Fibroblast of mammary gland (primary cell): ENCODE results near the gene KEAP1.

Source experiments
- DNase-seq: peaks from one replicate; pipeline ENCODE4 v3.0.0-alpha.2; 2010; ENCODE audit warnings: low read depth
- H3K4me3 ChIP-seq: 2 replicates; pipeline ENCODE4 v1.5.1; 2011; ENCODE audit warnings: low read depth, mild to moderate bottlenecking, low read length, moderate library complexity; ENCODE audit not compliant: control insufficient read depth
- CTCF ChIP-seq: conservative IDR thresholded peaks from 2 replicates; pipeline ENCODE4 v1.5.1; 2011; ENCODE audit warnings: low read depth, low read length, inconsistent platforms; ENCODE audit not compliant: control insufficient read depth, insufficient read depth

KEAP1 gene

GRCh38 chr19:10497371-10497770 is 5.8 kb downstream of the KEAP1 start:
- no peak for TF ChIP-seq CTCF
- H3K4me3 ChIP-seq, result no peak overlapping the region
- DNase-seq, result no peak

- no peak for TF ChIP-seq CTCF
- no peak overlapping the region for H3K4me3 ChIP-seq
- DNase-seq, result no peak
Measured at GRCh38 chr19:10491472-10492047, 11.6 kb downstream of the KEAP1 start.

GRCh38 chr19:10486551-10486950 is 16.6 kb downstream of the KEAP1 start:
- DNase-seq, result no peak
- no peak for TF ChIP-seq CTCF
- no peak overlapping the region for H3K4me3 ChIP-seq

- H3K4me3 ChIP-seq, result peak overlapping the region; percentile 30
- DNase-seq, result peak; percentile 89
- TF ChIP-seq CTCF, result peak; percentile 28
Measured at GRCh38 chr19:10478903-10479384, 24.2 kb downstream of the KEAP1 start.

GRCh38 chr19:10478476-10478875 is 24.7 kb downstream of the KEAP1 start:
- H3K4me3 ChIP-seq, result no peak overlapping the region
- no peak for TF ChIP-seq CTCF
- peak; percentile 46 for DNase-seq

GRCh38 chr19:10474962-10475451 is 28.1 kb downstream of the KEAP1 start:
- no peak overlapping the region for H3K4me3 ChIP-seq
- no peak for DNase-seq
- no peak for TF ChIP-seq CTCF
